K562 (cell line): ENCODE results near the gene GBF1. TPM values are rescaled to one million over a fixed set of nuclear protein-coding genes. Genes with fewer than 3 reads are reported as not detected.
A peak's percentile ranks its signal among the peaks of the same experiment; 100 is the strongest.

Experiments
- ATAC-seq: fragments of 200-7000 bp; cut with Tn5 transposase; 3 replicates; pipeline ENCODE4 v1.9.1; 2020; ENCODE audit warnings: moderate library complexity
- BruUV-seq: library from RNA; stranded (reverse); fragments of 400-500 nt; replicated peaks from 2 replicates; lab custom pipeline; 2021; lab: Mats Ljungman, UMichigan
- CTCF ChIA-PET: fragments of 300-600 bp; formaldehyde crosslinking; extraction: SDS; loops from one replicate; lab custom pipeline; 2021; ENCODE audit warnings: low intra/inter-chr PET ratio; lab: Yijun Ruan, JAX
- POLR2A ChIA-PET: fragments of 300-600, 350-650 bp; sonication (Branson Sonifier 250); formaldehyde crosslinking; extraction: SDS; loops from one replicate; lab custom pipeline; 2021; ENCODE audit warnings: antibody characterized with exemption, inconsistent platforms; lab: Yijun Ruan, JAX
- DNase-seq, 4 experiments: peaks; one replicate each; pipeline versions ENCODE4 v3.0.0 to v3.0.0-alpha.2; 2011 to 2018; ENCODE audit warnings: low spot score in 3 of 4, mixed read lengths in 3 of 4; ENCODE audit errors: extremely low read depth in 1 of 4
- FAIRE-seq: peaks from 2 replicates; lab custom pipeline; 2011; peaks lifted over from hg19 to GRCh38; lab: Jason Lieb, UNC
- H2AFZ ChIP-seq: 2 replicates; pipeline ENCODE4 v1.6.0; 2011; ENCODE audit warnings: low read depth, low read length, control low read depth, inconsistent platforms
- H3K27ac ChIP-seq: fragments of 200-600 bp; 3 replicates; pipeline ENCODE4 v1.8.0; 2011; ENCODE audit warnings: low read depth, mild to moderate bottlenecking, control low read depth, inconsistent platforms, low read length, moderate library complexity, mixed read lengths; ENCODE audit errors: extremely low read depth
- H3K27me3 ChIP-seq, 2 experiments: fragments of 300-600 bp in 1 of 2; 2 replicates in 1 of 2; 3 replicates in 1 of 2; pipeline versions ENCODE4 v1.6.0 to v1.8.0; 2011; ENCODE audit warnings: inconsistent platforms in 2 of 2, low read length in 2 of 2, mild to moderate bottlenecking in 1 of 2, mixed read lengths in 1 of 2, moderate library complexity in 1 of 2; ENCODE audit not compliant: control insufficient read depth in 2 of 2, insufficient read depth in 2 of 2
- H3K36me3 ChIP-seq: fragments of 300-600 bp; 3 replicates; pipeline ENCODE4 v1.8.0; 2011; ENCODE audit warnings: mild to moderate bottlenecking, low read length, inconsistent platforms; ENCODE audit not compliant: control insufficient read depth, insufficient read depth
- H3K4me1 ChIP-seq, 2 experiments: fragments of 200-600 bp in 1 of 2; replicated peaks in 1 of 2; 2 replicates in 1 of 2; 3 replicates in 1 of 2; pipeline versions ENCODE4 v1.5.1 to v1.8.0; 2011; ENCODE audit warnings: inconsistent platforms in 2 of 2, low read length in 2 of 2, mild to moderate bottlenecking in 1 of 2, mixed read lengths in 1 of 2, moderate library complexity in 1 of 2; ENCODE audit not compliant: control insufficient read depth in 2 of 2, insufficient read depth in 2 of 2
- H3K4me2 ChIP-seq: 2 replicates; pipeline ENCODE4 v1.6.1; 2011; ENCODE audit warnings: low read length, control low read depth, inconsistent platforms, mixed read lengths; ENCODE audit not compliant: insufficient read depth
- H3K4me3 ChIP-seq: fragments of 200-600 bp; sonication (generic), shearing (Covaris generic); 2 replicates; pipeline ENCODE4 v1.5.1; 2016; ENCODE audit warnings: control low read depth, inconsistent platforms
- H3K79me2 ChIP-seq: fragments of 200-600 bp; 3 replicates; pipeline ENCODE4 v1.8.0; 2011; ENCODE audit warnings: low read length, inconsistent platforms; ENCODE audit not compliant: control insufficient read depth, insufficient read depth
- H3K9ac ChIP-seq, 2 experiments: 2 replicates each; pipeline versions ENCODE4 v1.6.0 to v1.6.1; 2011; ENCODE audit warnings: low read depth in 2 of 2, low read length in 2 of 2, control low read depth in 1 of 2, inconsistent platforms in 1 of 2, mild to moderate bottlenecking in 1 of 2, mixed read lengths in 1 of 2; ENCODE audit not compliant: insufficient read depth in 1 of 2
- H3K9me1 ChIP-seq: one replicate; pipeline ENCODE4 v1.6.0; 2011; ENCODE audit warnings: inconsistent platforms, mild to moderate bottlenecking, low read length, moderate library complexity; ENCODE audit not compliant: control insufficient read depth, insufficient read depth
- H3K9me3 ChIP-seq: replicated peaks from 2 replicates; pipeline ENCODE4 v1.5.1; 2011; ENCODE audit warnings: low read depth, low read length, inconsistent platforms; ENCODE audit not compliant: control insufficient read depth, insufficient read depth
- H4K20me1 ChIP-seq: replicated peaks from 2 replicates; pipeline ENCODE4 v1.6.1; 2011; ENCODE audit warnings: low read length, inconsistent platforms, mixed read lengths; ENCODE audit not compliant: control insufficient read depth, insufficient read depth
- CHD1 ChIP-seq: fragments of 200-600 bp; sonication (generic); IDR thresholded peaks from one replicate; pipeline ENCODE4 v1.6.1; 2012; ENCODE audit warnings: mild to moderate bottlenecking, moderate library complexity, low read length, inconsistent platforms
- ESRRB ChIP-seq: fragments of 250-450 bp; sonication (Bioruptor Pico); IDR thresholded peaks from 2 replicates; pipeline ENCODE4 v1.5.0; 2020; ENCODE audit warnings: mild to moderate bottlenecking, moderate library complexity, borderline replicate concordance
- POLR2G ChIP-seq: fragments of 200-400 bp; formaldehyde crosslinking; IDR thresholded peaks from 2 replicates; pipeline ENCODE4 v1.6.1; 2017; ENCODE audit warnings: low read depth, mild to moderate bottlenecking, antibody characterized with exemption, low read length, moderate library complexity
- RFX7 ChIP-seq: fragments of 250-450 bp; sonication (Bioruptor Pico); IDR thresholded peaks from 2 replicates; pipeline ENCODE4 v1.5.1; 2021; ENCODE audit warnings: mild to moderate bottlenecking
- SP1 ChIP-seq: sonication (generic); formaldehyde crosslinking; IDR thresholded peaks from 2 replicates; pipeline ENCODE4 v1.8.1; 2022; ENCODE audit warnings: mild to moderate bottlenecking, missing genetic modification reagents
- TAF15 ChIP-seq: fragments of 200-400 bp; formaldehyde crosslinking; IDR thresholded peaks from 2 replicates; pipeline ENCODE4 v1.6.1; 2017; ENCODE audit warnings: mild to moderate bottlenecking, low read depth, low read length, moderate library complexity
- TCF3 ChIP-seq: sonication (generic); formaldehyde crosslinking; IDR thresholded peaks from 2 replicates; pipeline ENCODE4 v1.4.0; 2020; ENCODE audit warnings: mild to moderate bottlenecking, missing genetic modification reagents
- ZNF561 ChIP-seq: fragments of 450-650 bp; formaldehyde crosslinking; conservative IDR thresholded peaks from 2 replicates; pipeline ENCODE4 v1.4.0; 2020; ENCODE audit warnings: mild to moderate bottlenecking, moderate library complexity
- WGBS: fragments of 100-300 bp; shearing (Covaris generic); methylation state at CpG from one replicate; pipeline ENCODE4 v1.1.6; 2016; ENCODE audit warnings: low coverage, mixed read lengths; ENCODE audit not compliant: insufficient coverage; ENCODE audit errors: missing lambda C conversion rate; 5-methylcytosine and 5-hydroxymethylcytosine counted together
- in situ Hi-C: fragments of 300-500 bp; cut with MboI; formaldehyde crosslinking; loops from 4 replicates; pipeline ENCODE4 v1.15.0; 2018; ENCODE audit warnings: inconsistent platforms, mixed read lengths
- intact Hi-C: fragments of 100-400 bp; cut with micrococcal nuclease; formaldehyde crosslinking; loops from 2 replicates; pipeline ENCODE4 v1.14.2; 2022
- polyA plus RNA-seq, 8 experiments: library from polyadenylated mRNA; depleted of rRNA in 4 of 8; stranded (reverse) in 5 of 8; unstranded in 3 of 8; fragments of >200 nt; fragmentation: Nextera tagmentation in 2 of 8; fragmentation: Illumina TruSeq in 1 of 8; extraction: Ambion mirVana in 2 of 8; extraction: Trizol in 1 of 8; gene quantifications; 2 replicates each; pipeline versions ENCODE4 v1.2.1 to v1.2.3, GENCODE V29; 2011 to 2014; ENCODE audit warnings: inconsistent platforms in 1 of 8, missing spikeins in 1 of 8
- total RNA-seq, 7 experiments: library from RNA; depleted of rRNA in 6 of 7; stranded (reverse); fragments of >200 nt in 6 of 7; fragmentation: Illumina TruSeq in 2 of 7; extraction: Trizol in 2 of 7; gene quantifications; 2 replicates each; pipeline versions ENCODE4 v1.2.1 to v1.2.3, GENCODE V29; 2011 to 2021; ENCODE audit warnings: low replicate concordance in 1 of 7
- TF ChIP-seq, protein P1 (sequence below): fragments of 450-650 bp; IDR thresholded peaks from one replicate; pipeline ENCODE4 v1.6.1; 2018; ENCODE audit warnings: mild to moderate bottlenecking, moderate library complexity; ENCODE audit not compliant: partially characterized antibody

The GBF1 gene
- total and polyA plus RNA-seq, 9 of the 15 experiments (the other 6 are each of a cell fraction or from before 2014, with no cell fraction given): 0.69 to 28.0 (median 10.3) TPM

DNA sequence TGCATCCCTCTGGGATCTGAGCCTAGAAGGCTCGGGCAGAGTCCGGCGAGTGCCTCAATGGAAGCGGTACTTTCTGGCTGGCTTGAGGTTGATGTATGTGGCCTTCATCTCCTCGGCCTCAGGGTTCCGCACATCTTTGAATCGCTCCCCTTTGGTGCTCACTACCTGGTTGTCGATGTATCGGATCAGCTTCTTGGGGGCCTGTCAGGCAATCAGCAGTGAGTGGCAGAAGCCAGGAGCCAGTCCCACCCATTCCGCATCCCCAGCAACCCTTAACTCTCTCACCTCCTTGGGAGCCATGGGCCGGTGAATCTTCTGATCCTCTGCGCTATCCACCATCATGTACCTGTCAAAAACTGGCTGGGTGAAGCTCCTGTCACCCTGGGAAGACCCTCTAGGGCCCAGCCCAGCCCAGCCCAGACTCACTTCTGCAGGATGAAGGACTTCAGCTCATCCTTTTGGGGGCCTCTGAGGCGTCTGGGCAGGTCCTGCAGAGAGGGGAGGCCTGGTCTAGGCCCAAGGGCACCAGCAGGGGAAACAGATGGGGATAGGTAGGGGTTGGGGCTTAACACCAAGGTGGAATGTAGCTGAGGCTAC, 178.1 kb downstream of the GBF1 start (continued):
- TF ChIP-seq, protein P1, sequence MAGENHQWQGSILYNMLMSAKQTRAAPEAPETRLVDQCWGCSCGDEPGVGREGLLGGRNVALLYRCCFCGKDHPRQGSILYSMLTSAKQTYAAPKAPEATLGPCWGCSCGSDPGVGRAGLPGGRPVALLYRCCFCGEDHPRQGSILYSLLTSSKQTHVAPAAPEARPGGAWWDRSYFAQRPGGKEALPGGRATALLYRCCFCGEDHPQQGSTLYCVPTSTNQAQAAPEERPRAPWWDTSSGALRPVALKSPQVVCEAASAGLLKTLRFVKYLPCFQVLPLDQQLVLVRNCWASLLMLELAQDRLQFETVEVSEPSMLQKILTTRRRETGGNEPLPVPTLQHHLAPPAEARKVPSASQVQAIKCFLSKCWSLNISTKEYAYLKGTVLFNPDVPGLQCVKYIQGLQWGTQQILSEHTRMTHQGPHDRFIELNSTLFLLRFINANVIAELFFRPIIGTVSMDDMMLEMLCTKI: no peak
- TF ChIP-seq TCF3 (CRISPR knock-in tag) (no peak), ZNF561 (CRISPR knock-in tag) (no peak), RFX7 (CRISPR knock-in tag) (no peak), TAF15 (no peak), CHD1 (no peak), SP1 (no peak)

DNA sequence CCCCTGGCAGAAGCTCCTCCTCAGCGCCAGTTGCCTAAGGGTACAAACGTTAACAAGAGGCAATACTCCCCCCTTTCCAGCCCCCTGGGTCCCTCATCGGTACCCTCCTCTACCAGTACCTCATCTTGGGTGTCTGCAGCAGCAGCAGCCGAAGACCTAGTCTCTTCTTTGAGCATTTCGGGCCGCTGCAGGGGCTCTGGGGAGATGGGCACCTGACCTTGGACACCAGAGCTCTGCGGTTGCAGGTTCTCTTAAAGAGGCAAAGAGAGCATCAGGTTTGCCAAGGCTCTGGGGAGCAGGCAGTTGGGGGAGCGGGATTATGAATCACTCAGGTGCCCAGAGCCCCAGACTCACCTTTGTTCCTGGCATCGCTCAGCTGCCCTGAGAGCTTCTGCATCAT, 178.8 kb downstream of the GBF1 start:
- in situ Hi-C loops: no loop called here

More for the DNA sequence above, 178.8 kb downstream of the GBF1 start:
- POLR2A ChIA-PET: interaction anchor here (0.6 to 5.3 kb wide), 6 partner anchors 8 to 55 kb away, joined by 3 to 34 read pairs (median 4); partner anchors contain the start of gene CUEDC2
- 0 out of 2 replicates have a peak, but pooled peaks have one; percentile 17 for TF ChIP-seq POLR2G
- no peak for TF ChIP-seq ESRRB (CRISPR knock-in tag)
- DNase-seq (no peak), FAIRE-seq (no peak), ATAC-seq (no peak)
- H3K9ac ChIP-seq: no peak overlapping the region
- CTCF ChIA-PET: no interaction called here
- no peak overlapping the region for H3K27ac ChIP-seq
- H3K4me3 ChIP-seq: no peak overlapping the region
- H3K9me1 ChIP-seq: no peaks in the 10 kb centered on the region
- 89% methylated on average over 6 of the region's 9 CpGs for WGBS
- H3K4me2 ChIP-seq: no peak overlapping the region
- H3K79me2 ChIP-seq: peaks cover 25% of the 10 kb centered on the region
- H4K20me1 ChIP-seq: no peaks in the 10 kb centered on the region
- H3K9me3 ChIP-seq: no peaks in the 10 kb centered on the region
- intact Hi-C loops: loop anchor here (5.0 kb wide), 1 partner anchor 38 kb away; no protein-coding TSS in a partner anchor
- no TSS peak for BruUV-seq
- no peaks in the 10 kb centered on the region for H3K27me3 ChIP-seq
- no peak overlapping the region for H2AFZ ChIP-seq
- H3K4me1 ChIP-seq: peaks cover 11 to 43% of the 10 kb centered on the region in 2 experiments; a peak in 4 of 5 replicates
- peaks cover 17% of the 10 kb centered on the region; the same call in 2 of the 3 replicates for H3K36me3 ChIP-seq
